Right renal pelvis (tissue), 4 donors: ENCODE measurements around the gene OR10Z1. TPM values are rescaled to one million over a fixed set of nuclear protein-coding genes. Genes with fewer than 3 reads are reported as not detected.

Experiments
- polyA plus RNA-seq, 4 donors: library from polyadenylated mRNA; unstranded; fragments of 120-200 nt; gene quantifications; one replicate each; pipeline ENCODE4 v1.2.1, GENCODE V29; 2013; ENCODE audit not compliant: insufficient read length in 4 of 4

OR10Z1 gene
- polyA plus RNA-seq, 4 donors: 0.03 to 0.06 (median 0.03) TPM

Other genes with a start within 250 kb of the OR10Z1 start
- not detected for gene OR10T2, start 205.8 kb upstream of the OR10Z1 start, polyA plus RNA-seq
- under 1 TPM in 1 of 4 donors, not detected in 3; 0.01 TPM for gene OR10K2, start 179.0 kb upstream of the OR10Z1 start, polyA plus RNA-seq
- gene OR10K1, start 143.4 kb upstream of the OR10Z1 start, polyA plus RNA-seq: under 1 TPM in 1 of 4 donors, not detected in 3; 0.06 TPM
- gene OR10R2, start 133.0 kb upstream of the OR10Z1 start, polyA plus RNA-seq: not detected
- gene OR6Y1, start 50.9 kb upstream of the OR10Z1 start, polyA plus RNA-seq: not detected
- not detected for gene OR6P1, start 34.7 kb upstream of the OR10Z1 start, polyA plus RNA-seq
- not detected for gene OR10X1, start 25.4 kb upstream of the OR10Z1 start, polyA plus RNA-seq
- 1 to 10 TPM; 1.2 to 2.4 (median 1.3) TPM for gene SPTA1, start 81.4 kb downstream of the OR10Z1 start, polyA plus RNA-seq
- not detected for gene OR6K2, start 95.4 kb downstream of the OR10Z1 start, polyA plus RNA-seq
- under 1 TPM in 3 of 4 donors, not detected in 1; 0.08 to 0.13 (median 0.11) TPM for gene OR6K3, start 115.5 kb downstream of the OR10Z1 start, polyA plus RNA-seq
- not detected for gene OR6K6, start 149.5 kb downstream of the OR10Z1 start, polyA plus RNA-seq
- gene OR6N1, start 166.9 kb downstream of the OR10Z1 start, polyA plus RNA-seq: under 1 TPM in 1 of 4 donors, not detected in 3; 0.14 TPM
- not detected for gene OR6N2, start 175.9 kb downstream of the OR10Z1 start, polyA plus RNA-seq
- 1 to 10 TPM; 2.5 to 6.2 (median 3.7) TPM for gene MNDA, start 226.1 kb downstream of the OR10Z1 start, polyA plus RNA-seq